Measurements from ENCODE around the gene RALGPS1.

Gene RALGPS1

DNA sequence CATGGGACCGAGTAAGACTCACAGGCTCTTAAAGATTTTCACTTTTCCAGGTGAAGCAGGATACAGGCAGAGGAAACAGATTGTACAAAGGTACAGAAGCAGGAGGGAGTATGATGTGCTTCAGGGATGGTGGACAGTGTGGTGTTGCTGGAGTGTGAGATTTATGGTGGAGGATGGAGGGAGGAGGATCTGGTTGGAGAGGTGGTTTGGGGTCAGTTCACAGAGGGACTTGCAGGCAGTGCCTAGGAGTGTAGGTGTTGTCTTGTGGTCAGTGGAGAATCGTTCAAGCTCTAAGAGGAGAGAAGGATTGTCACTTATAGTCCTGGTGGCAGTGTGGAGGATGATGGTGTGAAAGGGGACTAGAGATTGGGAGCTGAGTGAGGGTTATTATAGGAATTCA lies 11.8 kb downstream of the RALGPS1 start:
- TF ChIP-seq, protein P1, sequence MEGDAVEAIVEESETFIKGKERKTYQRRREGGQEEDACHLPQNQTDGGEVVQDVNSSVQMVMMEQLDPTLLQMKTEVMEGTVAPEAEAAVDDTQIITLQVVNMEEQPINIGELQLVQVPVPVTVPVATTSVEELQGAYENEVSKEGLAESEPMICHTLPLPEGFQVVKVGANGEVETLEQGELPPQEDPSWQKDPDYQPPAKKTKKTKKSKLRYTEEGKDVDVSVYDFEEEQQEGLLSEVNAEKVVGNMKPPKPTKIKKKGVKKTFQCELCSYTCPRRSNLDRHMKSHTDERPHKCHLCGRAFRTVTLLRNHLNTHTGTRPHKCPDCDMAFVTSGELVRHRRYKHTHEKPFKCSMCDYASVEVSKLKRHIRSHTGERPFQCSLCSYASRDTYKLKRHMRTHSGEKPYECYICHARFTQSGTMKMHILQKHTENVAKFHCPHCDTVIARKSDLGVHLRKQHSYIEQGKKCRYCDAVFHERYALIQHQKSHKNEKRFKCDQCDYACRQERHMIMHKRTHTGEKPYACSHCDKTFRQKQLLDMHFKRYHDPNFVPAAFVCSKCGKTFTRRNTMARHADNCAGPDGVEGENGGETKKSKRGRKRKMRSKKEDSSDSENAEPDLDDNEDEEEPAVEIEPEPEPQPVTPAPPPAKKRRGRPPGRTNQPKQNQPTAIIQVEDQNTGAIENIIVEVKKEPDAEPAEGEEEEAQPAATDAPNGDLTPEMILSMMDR (IDR thresholded peaks at IDR 0.05; ENCODE audit: low read depth, low read length) = no peak
- H3K4me3 ChIP-seq (ENCODE audit: low read depth, low read length) = no peak overlapping the region

DNA sequence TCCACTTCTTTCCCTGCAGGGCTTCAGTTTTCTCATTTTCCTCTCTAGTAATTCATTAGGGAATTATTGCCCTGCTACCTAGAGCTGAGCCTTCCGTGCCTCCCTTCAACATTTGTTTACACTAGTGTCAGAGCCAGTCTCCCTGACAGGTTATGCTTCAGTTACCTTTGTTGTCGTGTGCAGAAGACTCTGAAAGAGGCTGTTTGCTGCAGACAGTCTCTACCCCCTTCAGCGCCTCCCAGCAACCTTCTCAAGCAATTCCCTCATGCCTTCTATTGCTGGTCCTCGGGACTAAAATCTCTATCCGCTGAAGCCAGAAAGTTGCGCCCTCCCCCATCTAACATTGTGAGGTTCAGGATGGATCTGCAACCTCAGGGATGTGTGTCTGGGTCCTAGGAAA lies 12.8 kb downstream of the RALGPS1 start:
- no peak overlapping the region for H3K4me3 ChIP-seq (ENCODE audit: low read depth, low read length)
- TF ChIP-seq, protein P1 (IDR thresholded peaks at IDR 0.05; ENCODE audit: low read depth, low read length) = no peak

DNA sequence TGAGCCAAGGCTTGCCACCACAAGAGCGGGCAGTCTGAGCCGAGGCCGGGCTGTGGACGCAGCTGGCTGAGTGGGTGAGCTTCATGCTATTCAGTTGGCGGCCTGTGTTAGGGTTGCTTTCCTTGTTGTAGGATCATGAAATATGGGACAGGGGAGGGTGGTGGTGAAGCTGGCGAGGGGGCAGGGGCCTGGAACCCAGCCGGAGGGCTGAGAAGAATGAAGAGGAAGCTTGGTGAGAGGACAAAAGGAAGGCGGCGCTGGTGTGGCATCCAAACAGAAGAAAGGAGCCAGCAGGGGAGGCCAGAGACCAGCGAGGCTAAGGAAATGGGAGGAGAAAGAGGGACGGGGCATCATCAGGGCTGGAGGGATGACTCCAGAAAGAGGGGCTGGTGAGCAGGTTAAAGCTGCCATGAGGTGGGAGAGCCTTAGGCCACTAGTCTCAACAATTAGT lies 18.3 kb downstream of the RALGPS1 start:
- TF ChIP-seq, protein P1 (IDR thresholded peaks at IDR 0.05; ENCODE audit: low read depth, low read length) = no peak
- no peak overlapping the region for H3K4me3 ChIP-seq (ENCODE audit: low read depth, low read length)

DNA sequence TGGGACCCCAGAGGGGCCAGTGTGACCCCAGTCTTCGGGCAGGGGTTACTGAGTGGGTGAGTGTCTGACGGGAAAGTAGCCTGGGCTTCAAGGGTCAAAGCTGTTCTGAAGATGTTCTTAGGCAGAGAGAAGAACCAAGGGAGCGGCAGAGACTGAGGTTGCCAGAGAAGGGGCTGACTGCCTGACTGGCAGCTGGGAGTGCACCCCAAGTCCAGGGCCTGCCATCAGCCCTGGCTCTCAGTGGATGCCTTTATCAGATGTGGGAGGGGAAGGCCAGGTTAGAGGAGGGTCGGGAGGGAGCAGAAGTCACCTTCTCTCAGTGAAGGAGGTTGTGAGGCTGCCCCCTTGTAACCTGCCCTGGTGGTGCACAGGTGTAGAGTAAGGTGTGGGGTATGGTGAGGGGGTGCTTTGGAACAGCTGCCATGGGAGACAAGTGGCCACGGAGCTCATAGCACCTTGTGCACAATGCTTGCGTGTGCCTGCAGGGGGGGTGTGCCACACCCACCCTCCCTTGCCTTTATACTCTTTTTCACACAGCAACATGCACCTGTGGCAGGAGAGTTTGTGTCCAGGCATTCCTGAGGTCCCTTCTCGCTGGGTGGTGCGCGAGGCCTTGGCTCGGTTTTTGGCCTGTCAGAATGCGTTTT lies 18.9 kb downstream of the RALGPS1 start:
- H3K4me3 ChIP-seq (ENCODE audit: low read depth, low read length) = no peak overlapping the region
- TF ChIP-seq, protein P1 (IDR thresholded peaks at IDR 0.05; ENCODE audit: low read depth, low read length) = no peak

DNA sequence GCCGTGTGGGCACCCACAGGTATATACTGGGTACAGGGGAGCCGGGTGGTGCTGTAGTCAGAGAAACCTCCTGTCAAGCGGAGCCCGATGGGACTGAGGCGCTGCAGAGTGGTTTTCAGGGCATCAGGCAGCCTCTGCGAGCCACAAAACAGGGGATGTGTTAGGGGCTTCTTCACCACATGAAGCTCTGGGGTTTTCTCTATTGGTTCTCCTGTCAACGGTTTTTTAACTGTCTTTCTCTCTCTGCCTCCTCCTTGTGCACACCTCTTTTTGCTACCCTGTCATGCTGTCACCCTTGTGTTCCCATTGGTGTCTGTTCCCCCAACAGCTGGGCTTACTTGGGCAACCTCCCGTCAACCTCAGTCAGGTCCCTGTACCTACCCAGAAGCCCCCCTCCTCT lies 19.9 kb downstream of the RALGPS1 start:
- TF ChIP-seq, protein P1 (IDR thresholded peaks at IDR 0.05; ENCODE audit: low read depth, low read length) = no peak
- H3K4me3 ChIP-seq (ENCODE audit: low read depth, low read length) = no peak overlapping the region

DNA sequence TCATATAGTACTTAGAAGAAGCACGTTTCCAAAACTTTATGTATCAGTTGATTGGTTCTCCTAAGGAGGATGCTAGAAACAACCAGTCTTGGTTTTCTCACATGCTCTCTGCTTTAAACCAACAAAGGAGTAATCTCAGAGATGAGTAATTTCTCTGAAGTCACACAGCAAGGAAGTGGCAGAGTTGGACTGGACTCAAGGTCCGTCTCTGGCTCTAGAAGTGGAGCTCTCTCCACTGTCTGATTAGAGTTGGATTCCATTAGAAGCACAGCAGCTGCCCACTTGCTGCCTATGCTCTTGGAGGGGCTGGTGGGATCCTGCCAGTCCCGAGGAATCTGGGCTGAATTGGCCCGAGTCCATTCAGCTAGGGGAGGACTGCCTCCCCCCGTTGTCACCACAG lies 21.0 kb downstream of the RALGPS1 start:
- H3K4me3 ChIP-seq (ENCODE audit: low read depth, low read length) = no peak overlapping the region
- TF ChIP-seq, protein P1 (IDR thresholded peaks at IDR 0.05; ENCODE audit: low read depth, low read length) = no peak

DNA sequence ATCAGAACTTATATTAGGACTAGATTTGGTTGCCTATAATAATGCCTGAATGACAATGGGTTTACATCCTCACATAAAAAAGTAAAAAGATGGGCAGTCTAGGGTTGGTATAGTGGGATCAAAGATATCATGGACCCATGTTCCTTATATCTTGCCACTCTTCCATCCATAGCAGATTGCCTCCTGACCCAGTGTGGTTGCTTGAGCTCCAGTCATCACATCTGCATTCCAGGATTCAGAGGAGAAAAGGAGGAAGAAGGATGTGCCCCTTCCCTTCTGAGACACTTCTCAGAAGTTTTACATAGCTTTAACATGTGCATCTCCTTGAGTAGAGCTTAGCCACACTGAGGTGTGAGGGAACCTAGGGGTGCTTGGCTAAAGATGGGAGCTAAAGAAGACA lies 22.9 kb downstream of the RALGPS1 start:
- H3K4me3 ChIP-seq (ENCODE audit: low read depth, low read length) = no peak overlapping the region
- TF ChIP-seq, protein P1 (IDR thresholded peaks at IDR 0.05; ENCODE audit: low read depth, low read length) = no peak

All from WI38 (cell line).